T-cell (primary cell): ENCODE measurements around the gene SEC61A1. TPM values are rescaled to one million over a fixed set of nuclear protein-coding genes. Genes with fewer than 3 reads are reported as not detected.
A peak's percentile ranks its signal among the peaks of the same experiment; 100 is the strongest.

Source experiments
- ATAC-seq, 4 experiments: fragments of 200-7000 bp in 3 of 4; fragments of 150-1000 bp in 1 of 4; cut with Tn5 transposase; replicated peaks in 1 of 4; 1 replicate in 3 of 4; 2 replicates in 1 of 4; pipeline ENCODE4 v1.10.0; 2021; ENCODE audit warnings: moderate library complexity in 3 of 4, mild to moderate bottlenecking in 2 of 4, moderate number of reproducible peaks in 1 of 4
- CTCF ChIA-PET, 2 donors: fragments of 300-600 bp; sonication (Branson Sonifier 250); formaldehyde crosslinking; loops; one replicate each; lab custom pipeline; 2022; ENCODE audit warnings: antibody characterized with exemption in 2 of 2; lab: Charles Lee
- POLR2A ChIA-PET, 2 donors: fragments of 300-600 bp; sonication (Branson Sonifier 250); formaldehyde crosslinking; loops; one replicate each; lab custom pipeline; 2022; ENCODE audit warnings: antibody characterized with exemption in 2 of 2; lab: Charles Lee
- DNase-seq, 35 experiments: peaks; one replicate each; pipeline versions ENCODE4 v3.0.0 to v3.0.0-alpha.2; 2013 to 2023
- H3K27ac ChIP-seq: one replicate; pipeline ENCODE4 v1.5.1; 2013; ENCODE audit warnings: low read length
- H3K27me3 ChIP-seq, 2 experiments: replicated peaks in 1 of 2; 1 replicate in 1 of 2; 2 replicates in 1 of 2; pipeline versions ENCODE4 v1.6.1 to v1.7.0; 2013; ENCODE audit warnings: low read length in 1 of 2, mixed read lengths in 1 of 2; ENCODE audit not compliant: control insufficient read depth in 2 of 2, insufficient read depth in 2 of 2; ENCODE audit errors: extremely low read depth in 1 of 2
- H3K36me3 ChIP-seq, 2 donors: 1 replicate in 1 of 2; 2 replicates in 1 of 2; pipeline versions ENCODE4 v1.6.1 to v1.7.0; 2013; ENCODE audit warnings: low read length in 1 of 2; ENCODE audit not compliant: control insufficient read depth in 2 of 2, insufficient read depth in 1 of 2; ENCODE audit errors: extremely low read depth in 1 of 2
- H3K4me1 ChIP-seq, 2 experiments: 1 replicate in 1 of 2; 2 replicates in 1 of 2; pipeline versions ENCODE4 v1.6.1 to v1.7.0; 2013; ENCODE audit warnings: low read length in 2 of 2, mixed read lengths in 1 of 2; ENCODE audit not compliant: insufficient read depth in 2 of 2, control insufficient read depth in 1 of 2; ENCODE audit errors: extremely low read depth in 1 of 2
- H3K4me3 ChIP-seq, 2 donors: 1 replicate in 1 of 2; 2 replicates in 1 of 2; pipeline versions ENCODE4 v1.5.1 to v1.7.0; 2013; ENCODE audit warnings: mild to moderate bottlenecking in 2 of 2, low read length in 1 of 2, moderate library complexity in 1 of 2; ENCODE audit not compliant: control insufficient read depth in 1 of 2; ENCODE audit errors: extremely low read depth in 1 of 2
- H3K9me3 ChIP-seq: 2 replicates; pipeline ENCODE4 v1.7.0; 2013
- H3K27ac Mint-ChIP-seq, 2 donors: one replicate each; pipeline ENCODE4 v1.8.0; 2020 to 2021; ENCODE audit warnings: mild to moderate bottlenecking in 2 of 2, mixed read lengths in 2 of 2
- H3K27me3 Mint-ChIP-seq, 2 donors: one replicate each; pipeline ENCODE4 v1.8.0; 2021 to 2022; ENCODE audit warnings: mixed read lengths in 2 of 2
- H3K36me3 Mint-ChIP-seq: one replicate; pipeline ENCODE4 v1.8.0; 2021; ENCODE audit warnings: mixed read lengths
- H3K4me1 Mint-ChIP-seq, 3 donors: one replicate each; pipeline ENCODE4 v1.8.0; 2020 to 2022; ENCODE audit warnings: mixed read lengths in 3 of 3, mild to moderate bottlenecking in 1 of 3
- H3K4me3 Mint-ChIP-seq, 3 donors: one replicate each; pipeline ENCODE4 v1.8.0; 2020 to 2022; ENCODE audit warnings: mild to moderate bottlenecking in 3 of 3, mixed read lengths in 3 of 3, moderate library complexity in 3 of 3
- H3K9me3 Mint-ChIP-seq, 3 donors: one replicate each; pipeline ENCODE4 v1.8.0; 2020 to 2022; ENCODE audit warnings: mixed read lengths in 3 of 3
- WGBS: methylation state at CpG from one replicate; pipeline ENCODE4 v1.1.5; 2013; ENCODE audit warnings: missing lambda C conversion rate; ENCODE audit not compliant: insufficient coverage; 5-methylcytosine and 5-hydroxymethylcytosine counted together
- total RNA-seq, 35 experiments: library from RNA in 6 of 35; stranded (reverse) in 6 of 35; fragments of 120-200 nt in 1 of 35; gene quantifications; one replicate each; pipeline versions ENCODE4 v1.2.1 to v1.2.4 and lab custom pipeline; 2013 to 2026

SEC61A1 gene
- total RNA-seq, 5 donors from 2014 or later (not counting 1 experiment from before 2014, with no cell fraction given) = 120 to 156 (median 135) TPM

GRCh38 chr3:128073185-128073725 lies 21.0 kb downstream of the SEC61A1 start:
- Histone ChIP-seq H3K36me3 (peaks cover 5 to 46% of the 10 kb centered on the region in 2 donors), H3K27me3 (peaks cover 0 to 17% of the 10 kb centered on the region in 2 experiments), H3K9me3 (no peaks in the 10 kb centered on the region), H3K4me1 (peaks cover 3 to 23% of the 10 kb centered on the region in 2 experiments), H3K4me3 (no peak overlapping the region), H3K27ac (no peak overlapping the region)
- H3K4me1 Mint-ChIP-seq = peaks cover 2 to 14% (median 10%) of the 10 kb centered on the region in 3 donors
- H3K4me3 Mint-ChIP-seq = no peak overlapping the region
- no peaks in the 10 kb centered on the region for H3K27me3 Mint-ChIP-seq
- POLR2A ChIA-PET = interaction anchor here in 1 of 2 donors (0.5 kb wide), 1 partner anchor 1061 kb away, joined by 3 read pairs; no protein-coding TSS in a partner anchor
- H3K9me3 Mint-ChIP-seq = no peaks in the 10 kb centered on the region
- 93% methylated on average over 3 of the region's 6 CpGs for WGBS
- peak in 1 of 35 experiments; percentile 21 for DNase-seq
- H3K27ac Mint-ChIP-seq = no peak overlapping the region
- CTCF ChIA-PET = interaction anchor here (0.6 kb wide), 3 partner anchors 13 to 922 kb away, joined by 3 read pairs; no protein-coding TSS in a partner anchor
- peaks cover 17% of the 10 kb centered on the region for H3K36me3 Mint-ChIP-seq
- no peak for ATAC-seq

- no peak overlapping the region for H3K27ac Mint-ChIP-seq
- H3K4me3 Mint-ChIP-seq = no peak overlapping the region
- WGBS = no CpG with 5 or more reads among the region's 2 CpGs
- H3K9me3 Mint-ChIP-seq = no peaks in the 10 kb centered on the region
- H3K36me3 ChIP-seq = peaks cover 5 to 40% of the 10 kb centered on the region in 2 donors
- ATAC-seq (no peak), DNase-seq (no peak)
- POLR2A ChIA-PET = interaction anchor here (0.5 to 0.9 kb wide), 3 partner anchors 38 to 1060 kb away, joined by 3 to 4 read pairs (median 3); no protein-coding TSS in a partner anchor
- H3K4me1 ChIP-seq = peaks cover 3 to 23% of the 10 kb centered on the region in 2 experiments
- peaks cover 0 to 18% of the 10 kb centered on the region in 2 experiments for H3K27me3 ChIP-seq
- no peak overlapping the region for H3K27ac ChIP-seq
- CTCF ChIA-PET = interaction anchor here in 1 of 2 donors (0.6 kb wide), 1 partner anchor 660 kb away, joined by 3 read pairs; no protein-coding TSS in a partner anchor
- H3K36me3 Mint-ChIP-seq = peaks cover 16% of the 10 kb centered on the region
- no peaks in the 10 kb centered on the region for H3K9me3 ChIP-seq
- H3K4me3 ChIP-seq = no peak overlapping the region
- H3K27me3 Mint-ChIP-seq = no peaks in the 10 kb centered on the region
- H3K4me1 Mint-ChIP-seq = peaks cover 0 to 14% (median 10%) of the 10 kb centered on the region in 3 donors
These were observed 21.6 kb downstream of the SEC61A1 start for GRCh38 chr3:128073807-128074206.

DNA sequence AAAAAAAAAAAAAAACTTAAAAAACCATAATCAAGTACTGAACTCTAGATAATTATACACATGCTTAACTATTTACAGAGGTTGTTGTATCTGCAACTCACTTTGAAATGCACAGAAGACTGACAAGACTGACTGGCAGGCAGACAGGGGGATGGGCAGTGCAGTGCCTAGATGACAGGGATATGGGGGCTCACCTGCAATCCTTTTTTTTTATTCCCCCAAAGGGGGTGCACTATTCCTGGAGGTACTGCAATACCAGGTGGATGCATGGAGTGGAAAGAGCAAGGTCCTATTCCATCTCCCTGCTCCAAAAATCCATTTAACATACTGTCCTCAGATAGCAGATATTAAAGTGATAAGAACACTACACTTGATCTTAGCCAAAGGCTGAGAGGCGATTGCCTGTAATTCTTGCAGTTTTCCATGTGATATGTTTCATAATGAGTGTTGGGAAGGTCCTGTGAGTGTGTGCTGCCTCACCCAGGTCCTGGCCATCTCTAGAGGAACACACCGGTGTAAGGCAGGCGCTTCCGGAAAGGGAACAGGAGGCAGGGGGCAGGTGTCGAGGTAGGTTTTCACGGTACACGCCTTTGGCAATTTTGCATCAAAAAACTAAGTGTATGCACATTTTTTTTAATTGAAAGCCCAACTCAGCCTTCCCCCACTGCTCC lies 22.7 kb downstream of the SEC61A1 start:
- no peak overlapping the region for H3K4me3 ChIP-seq
- peaks cover 5 to 31% of the 10 kb centered on the region in 2 donors for H3K36me3 ChIP-seq
- no peaks in the 10 kb centered on the region for H3K9me3 ChIP-seq
- ATAC-seq = peak in 1 of 4 experiments; percentile 5
- WGBS = 63% methylated on average over 7 of the region's 7 CpGs
- peak overlapping the region in 1 of 2 donors; percentile 39 for H3K27ac Mint-ChIP-seq
- H3K27ac ChIP-seq = no peak overlapping the region
- ChIA-PET POLR2A (interaction anchor here in 1 of 2 donors (0.7 to 1.0 kb wide), 2 partner anchors 22 to 1752 kb away, joined by 3 to 8 read pairs; partner anchors contain the start of gene SEC61A1), CTCF (interaction anchor here (0.6 to 1.0 kb wide), 6 partner anchors 23 to 518 kb away, joined by 3 to 12 read pairs (median 4); partner anchors contain the start of gene SEC61A1 (in 1 of the 2))
- no peaks in the 10 kb centered on the region for H3K9me3 Mint-ChIP-seq
- peak overlapping the region; percentile 39 to 80 (median 71) for H3K4me3 Mint-ChIP-seq
- H3K27me3 ChIP-seq = peaks cover 0 to 22% of the 10 kb centered on the region in 2 experiments
- H3K4me1 ChIP-seq = peaks cover 3 to 23% of the 10 kb centered on the region in 2 experiments
- no peak for DNase-seq
- H3K27me3 Mint-ChIP-seq = no peaks in the 10 kb centered on the region
- peaks cover 0 to 14% (median 10%) of the 10 kb centered on the region in 3 donors for H3K4me1 Mint-ChIP-seq
- H3K36me3 Mint-ChIP-seq = peaks cover 25% of the 10 kb centered on the region

DNA sequence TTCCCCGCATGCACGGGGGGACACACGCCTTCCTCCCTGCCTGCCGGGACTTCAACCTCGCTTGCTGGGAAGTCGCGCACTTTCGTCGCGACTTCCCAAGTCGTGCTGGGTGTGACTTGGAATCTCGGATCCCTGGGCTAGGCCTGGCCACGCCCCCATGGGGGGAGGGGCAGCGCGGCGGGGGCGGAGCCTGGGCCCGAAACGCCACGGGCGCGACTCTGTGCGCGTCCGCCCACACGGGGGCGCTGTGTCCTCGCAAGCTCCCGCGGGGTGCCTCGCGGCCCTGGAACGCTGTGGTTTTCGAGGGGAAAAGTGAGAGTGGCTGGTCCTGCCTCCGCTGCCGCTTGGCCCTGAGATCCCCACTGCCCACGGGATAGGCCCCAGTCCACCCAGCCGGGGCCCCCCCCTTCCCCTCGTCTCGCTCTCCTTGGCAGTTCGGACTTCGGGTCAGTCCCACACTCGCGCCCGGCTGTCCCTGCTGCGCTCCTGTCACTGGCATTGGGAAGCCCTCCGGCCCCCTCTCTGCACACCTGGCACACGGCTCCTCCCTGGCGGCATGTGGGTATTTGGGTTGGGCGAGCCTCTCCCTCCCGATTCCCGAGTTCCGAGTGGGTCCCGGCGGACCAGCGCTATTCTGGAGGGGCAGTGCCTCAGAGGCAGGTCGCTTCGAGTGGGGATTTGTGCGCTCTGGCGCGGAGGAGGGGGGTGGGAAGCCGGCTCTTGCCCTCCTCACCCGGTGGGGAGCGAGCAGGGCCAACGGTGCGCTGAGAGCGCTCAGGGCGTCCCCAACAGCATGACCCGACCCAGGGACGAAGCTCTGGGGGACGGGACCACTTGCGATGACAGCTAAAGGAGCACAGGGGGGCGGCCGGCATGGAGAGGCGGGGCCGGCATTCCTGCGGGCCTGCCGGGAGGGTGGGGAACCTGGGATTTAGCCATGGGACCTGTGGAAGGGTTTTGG lies 23.6 kb downstream of the SEC61A1 start:
- no peak overlapping the region for H3K27ac Mint-ChIP-seq
- peaks cover 24% of the 10 kb centered on the region for H3K36me3 Mint-ChIP-seq
- ATAC-seq = peak; percentile 87 to 93 (median 88)
- H3K4me3 Mint-ChIP-seq = peak overlapping the region; percentile 71 to 80 (median 71)
- H3K27me3 Mint-ChIP-seq = no peaks in the 10 kb centered on the region
- H3K4me1 ChIP-seq = peaks cover 3 to 23% of the 10 kb centered on the region in 2 experiments
- DNase-seq = peak; percentile 56 to 93 (median 79)
- peaks cover 0 to 29% of the 10 kb centered on the region in 2 donors for H3K36me3 ChIP-seq
- WGBS = 13% methylated on average over 69 of the region's 78 CpGs
- ChIA-PET CTCF (interaction anchor here (0.5 to 1.0 kb wide), 4 partner anchors 19 to 357 kb away, joined by 3 to 5 read pairs (median 4); partner anchors contain the start of gene SEC61A1 (in 1 of the 2)), POLR2A (interaction anchor here in 1 of 2 donors (1.0 kb wide), 1 partner anchor 23 kb away, joined by 3 read pairs; the partner anchor contains the start of gene SEC61A1)
- no peaks in the 10 kb centered on the region for H3K9me3 ChIP-seq
- peak overlapping the region; percentile 53 to 70 for H3K4me3 ChIP-seq
- no peaks in the 10 kb centered on the region for H3K9me3 Mint-ChIP-seq
- H3K4me1 Mint-ChIP-seq = peaks cover 0 to 14% (median 10%) of the 10 kb centered on the region in 3 donors
- peaks cover 0 to 22% of the 10 kb centered on the region in 2 experiments for H3K27me3 ChIP-seq
- H3K27ac ChIP-seq = no peak overlapping the region

GRCh38 chr3:128076483-128077201 lies 24.4 kb downstream of the SEC61A1 start:
- no peak overlapping the region for H3K27ac ChIP-seq
- ATAC-seq (peak; percentile 13 to 40 (median 38)), DNase-seq (peak in 23 of 35 experiments; percentile 17 to 63 (median 36))
- peaks cover 3 to 23% of the 10 kb centered on the region in 2 experiments for H3K4me1 ChIP-seq
- peak overlapping the region; percentile 71 to 80 (median 71) for H3K4me3 Mint-ChIP-seq
- H3K36me3 ChIP-seq = peaks cover 0 to 28% of the 10 kb centered on the region in 2 donors
- peaks cover 30% of the 10 kb centered on the region for H3K36me3 Mint-ChIP-seq
- 12% methylated on average over 72 of the region's 79 CpGs for WGBS
- no peaks in the 10 kb centered on the region for H3K9me3 Mint-ChIP-seq
- POLR2A ChIA-PET = no interaction called here
- H3K27me3 ChIP-seq = peaks cover 0 to 22% of the 10 kb centered on the region in 2 experiments
- no peaks in the 10 kb centered on the region for H3K27me3 Mint-ChIP-seq
- no peaks in the 10 kb centered on the region for H3K9me3 ChIP-seq
- no peak overlapping the region for H3K27ac Mint-ChIP-seq
- CTCF ChIA-PET = interaction anchor here (0.7 to 1.0 kb wide), 2 partner anchors 19 to 139 kb away, joined by 3 to 4 read pairs; no protein-coding TSS in a partner anchor
- H3K4me3 ChIP-seq = peak overlapping the region; percentile 53 to 70
- H3K4me1 Mint-ChIP-seq = peaks cover 0 to 14% (median 10%) of the 10 kb centered on the region in 3 donors
